SJSA1 (cell line): ENCODE measurements around the gene MAP3K5. TPM values are rescaled to one million over a fixed set of nuclear protein-coding genes. Genes with fewer than 3 reads are reported as not detected.

Experiments
- DNase-seq, 2 experiments: peaks; one replicate each; pipeline ENCODE4 v3.0.0-alpha.2; 2015 to 2020; ENCODE audit warnings: low spot score in 2 of 2, low read depth in 1 of 2
- H3K27ac ChIP-seq: fragments of 250-450 bp; sonication (Bioruptor Pico); 2 replicates; pipeline ENCODE4 v1.5.1; 2020; ENCODE audit warnings: mild to moderate bottlenecking, moderate library complexity
- H3K27me3 ChIP-seq: fragments of 250-450 bp; sonication (Bioruptor Pico); replicated peaks from 2 replicates; pipeline ENCODE4 v1.5.1; 2020; ENCODE audit warnings: mild to moderate bottlenecking, moderate library complexity
- H3K36me3 ChIP-seq: fragments of 250-450 bp; sonication (Bioruptor Pico); 2 replicates; pipeline ENCODE4 v1.5.1; 2020; ENCODE audit warnings: mild to moderate bottlenecking
- H3K4me1 ChIP-seq: fragments of 250-450 bp; sonication (Bioruptor Pico); replicated peaks from 2 replicates; pipeline ENCODE4 v1.6.1; 2021; ENCODE audit warnings: mild to moderate bottlenecking
- H3K4me3 ChIP-seq: fragments of 250-450 bp; sonication (Bioruptor Pico); 2 replicates; pipeline ENCODE4 v1.5.1; 2020; ENCODE audit warnings: mild to moderate bottlenecking
- H3K9me3 ChIP-seq: fragments of 250-450 bp; sonication (Bioruptor Pico); replicated peaks from 2 replicates; pipeline ENCODE4 v1.5.1; 2020; ENCODE audit warnings: mild to moderate bottlenecking
- total RNA-seq: library from RNA; depleted of rRNA; stranded (reverse); fragments of >200 nt; shearing (Covaris generic); gene quantifications from 2 replicates; pipeline ENCODE4 v1.2.3, GENCODE V29; 2014

The MAP3K5 gene
- total RNA-seq, 1 experiment from 2014 or later, result 10.7 TPM

DNA sequence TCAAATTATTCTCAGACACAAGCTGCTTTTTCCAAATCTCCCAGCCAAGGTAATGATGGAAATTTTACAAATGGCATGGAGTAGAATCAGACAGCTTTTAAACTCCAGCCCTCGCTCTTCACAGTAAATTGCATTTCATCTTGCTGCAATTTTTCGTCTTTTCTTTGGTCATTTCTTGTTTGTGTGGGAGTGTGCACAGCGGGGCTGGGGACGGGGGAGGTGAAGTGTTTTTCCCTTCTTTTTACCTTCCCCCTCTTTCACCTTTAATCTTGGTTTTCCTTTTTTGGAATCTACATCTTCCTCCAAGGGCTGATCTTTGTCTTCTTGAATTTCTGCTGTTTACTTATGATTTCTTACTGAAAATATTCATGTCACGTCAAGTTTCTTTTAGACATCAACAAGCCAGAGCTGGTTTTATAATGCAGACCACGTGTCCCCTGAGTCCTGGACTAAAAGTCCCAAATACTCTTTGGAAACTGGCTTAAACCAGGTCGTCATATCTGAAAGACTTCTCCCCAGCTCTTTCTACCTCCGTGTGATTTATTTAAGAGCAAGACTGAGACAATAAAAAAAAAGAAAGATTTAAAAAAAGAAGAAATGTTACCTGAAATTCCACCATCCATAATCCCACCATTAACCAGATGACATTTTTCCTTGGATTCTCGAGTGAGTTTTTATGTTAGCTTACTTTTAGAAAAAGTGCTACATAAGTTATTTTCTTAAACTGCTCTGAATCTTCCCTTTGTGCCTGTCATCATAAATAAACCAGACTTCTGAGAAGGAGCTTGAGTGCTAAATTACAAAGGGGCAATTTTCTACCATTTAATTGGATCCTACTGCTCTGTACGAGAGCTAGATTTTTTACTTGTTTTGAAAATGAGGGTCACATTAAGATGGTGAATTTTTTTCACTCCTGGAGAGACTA, 52.0 kb downstream of the MAP3K5 start:
- Histone ChIP-seq H3K4me3 (no peak overlapping the region), H3K36me3 (no peaks in the 10 kb centered on the region), H3K27ac (no peak overlapping the region), H3K9me3 (no peaks in the 10 kb centered on the region), H3K27me3 (no peaks in the 10 kb centered on the region), H3K4me1 (no peaks in the 10 kb centered on the region; the same call in 1 of the 2 replicates)
- no peak for DNase-seq

DNA sequence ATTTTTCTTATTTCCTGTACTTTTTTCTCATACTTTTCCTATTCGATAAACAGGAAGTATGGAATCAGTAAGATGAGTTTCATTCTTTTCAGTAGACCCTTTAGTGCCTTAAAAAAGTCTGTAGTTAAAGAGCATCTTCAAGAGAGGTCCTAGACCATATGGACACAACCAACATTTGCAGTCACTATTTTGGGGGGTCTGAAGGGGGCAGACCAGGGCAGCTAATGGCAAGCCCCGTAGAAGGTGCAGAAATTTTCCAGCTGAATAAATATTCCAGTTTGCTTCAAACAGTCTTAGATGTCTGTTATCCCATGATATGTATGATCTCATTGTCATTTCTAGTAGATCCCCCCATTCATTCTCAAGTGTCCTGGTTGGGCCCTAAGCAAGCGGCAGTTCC, 52.8 kb downstream of the MAP3K5 start:
- H3K4me3 ChIP-seq, result no peak overlapping the region
- no peaks in the 10 kb centered on the region for H3K27me3 ChIP-seq
- H3K27ac ChIP-seq, result no peak overlapping the region
- no peaks in the 10 kb centered on the region for H3K9me3 ChIP-seq
- H3K4me1 ChIP-seq, result no peaks in the 10 kb centered on the region; the same call in 1 of the 2 replicates
- H3K36me3 ChIP-seq, result no peaks in the 10 kb centered on the region
- DNase-seq, result no peak

DNA sequence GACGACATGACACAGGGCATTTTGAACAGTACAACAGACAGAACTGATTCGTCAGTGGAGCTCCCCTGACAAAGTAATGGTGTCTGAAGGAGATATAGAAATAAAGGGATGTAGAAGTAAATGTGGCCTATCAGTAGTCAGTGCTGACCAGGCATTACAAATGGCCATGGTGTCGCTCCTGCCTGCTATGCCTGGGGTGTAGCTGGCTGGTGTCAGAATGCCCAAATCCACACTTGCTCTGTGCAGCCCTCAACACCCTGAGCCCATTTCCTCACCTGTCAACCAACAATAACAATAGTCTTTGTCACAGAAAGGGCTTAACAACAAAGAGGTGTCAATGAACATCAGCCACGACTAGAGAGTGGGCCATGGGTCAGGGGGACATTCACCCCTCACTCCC, 53.2 kb downstream of the MAP3K5 start:
- no peak for DNase-seq
- Histone ChIP-seq H3K36me3 (no peaks in the 10 kb centered on the region), H3K4me3 (no peak overlapping the region), H3K9me3 (no peaks in the 10 kb centered on the region), H3K27ac (no peak overlapping the region), H3K4me1 (no peaks in the 10 kb centered on the region; the same call in 1 of the 2 replicates), H3K27me3 (no peaks in the 10 kb centered on the region)

DNA sequence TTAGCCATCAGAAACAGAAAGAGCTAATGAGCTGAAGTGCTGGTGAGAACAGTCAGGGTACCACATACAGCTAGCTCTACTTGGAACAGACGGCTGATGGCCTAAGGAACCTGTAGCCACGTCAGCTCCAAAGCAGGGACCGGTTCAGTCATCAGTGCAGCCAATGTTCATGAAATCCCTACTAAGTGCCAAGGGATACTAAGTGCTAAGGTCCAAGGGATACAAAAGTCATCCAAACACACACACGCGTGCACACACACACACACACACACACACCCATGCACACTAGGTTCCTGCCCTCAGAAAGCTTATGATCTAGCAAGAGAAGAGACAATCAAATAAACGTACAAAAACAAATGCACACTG, 53.6 kb downstream of the MAP3K5 start:
- DNase-seq, result no peak
- Histone ChIP-seq H3K36me3 (no peaks in the 10 kb centered on the region), H3K9me3 (no peaks in the 10 kb centered on the region), H3K4me1 (no peaks in the 10 kb centered on the region; the same call in 1 of the 2 replicates), H3K4me3 (no peak overlapping the region), H3K27me3 (no peaks in the 10 kb centered on the region), H3K27ac (no peak overlapping the region)

DNA sequence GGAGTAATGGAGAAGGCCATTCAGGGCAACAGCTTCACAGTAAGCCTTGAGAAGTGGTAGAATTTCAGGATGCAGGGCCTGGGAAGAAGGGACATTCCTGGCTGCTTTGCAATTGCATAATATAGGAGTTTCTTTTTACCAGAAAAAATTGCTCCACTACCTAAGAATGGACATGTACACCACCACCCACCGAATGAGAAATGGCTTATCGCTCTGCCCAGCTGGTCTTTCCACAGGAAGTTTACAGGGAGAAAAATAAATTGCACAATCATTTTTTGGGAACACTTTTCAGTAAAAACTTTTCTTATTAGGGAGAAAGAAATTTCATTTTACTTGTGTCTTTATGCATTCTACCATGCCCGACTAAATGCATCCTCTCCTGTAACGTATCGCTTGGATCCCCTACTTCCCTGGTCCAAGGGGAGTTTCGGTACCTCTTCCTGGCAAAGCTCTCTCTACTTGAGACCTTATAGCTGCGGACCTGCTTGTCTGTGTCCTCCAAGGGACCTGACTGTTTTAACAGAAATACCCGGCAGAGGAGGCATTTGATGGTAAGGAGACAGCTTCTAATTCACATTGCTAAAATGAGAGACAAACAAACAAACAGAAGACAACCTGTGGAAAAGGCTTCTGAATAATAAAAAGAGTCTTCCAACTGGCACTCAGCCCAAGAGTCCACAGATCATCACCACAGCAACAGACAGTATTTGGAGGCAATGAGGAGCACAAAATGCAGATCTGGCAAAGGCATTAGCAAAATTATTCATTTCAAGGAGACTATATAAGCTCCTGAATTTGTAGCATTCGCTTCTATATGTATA, 54.2 kb downstream of the MAP3K5 start:
- Histone ChIP-seq H3K4me3 (no peak overlapping the region), H3K9me3 (no peaks in the 10 kb centered on the region), H3K27me3 (no peaks in the 10 kb centered on the region), H3K36me3 (no peaks in the 10 kb centered on the region), H3K27ac (no peak overlapping the region), H3K4me1 (no peaks in the 10 kb centered on the region; the same call in 1 of the 2 replicates)
- DNase-seq, result no peak

DNA sequence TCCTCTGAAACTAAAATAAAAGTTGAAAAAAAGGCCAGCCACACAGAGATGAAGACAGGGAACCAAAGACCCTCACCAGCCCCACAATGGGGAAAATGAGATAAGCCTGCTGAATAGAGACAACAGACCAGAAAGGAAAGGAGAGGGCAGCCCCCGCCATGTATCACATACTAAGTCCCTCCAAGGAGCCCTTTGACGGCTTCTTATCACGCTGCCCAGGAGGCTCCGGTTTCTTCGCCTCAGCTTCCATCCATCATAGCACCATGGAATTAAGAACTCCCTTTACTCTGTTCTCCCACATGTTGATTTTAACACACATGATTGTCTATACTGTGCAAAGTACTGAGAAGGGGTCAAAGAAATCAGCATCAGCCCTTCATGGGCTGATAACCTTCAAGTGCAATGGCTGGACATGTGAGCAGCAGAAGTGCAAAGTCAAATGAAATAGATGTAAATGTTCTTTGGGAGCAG, 54.9 kb downstream of the MAP3K5 start:
- DNase-seq, result no peak
- no peaks in the 10 kb centered on the region for H3K27me3 ChIP-seq
- no peaks in the 10 kb centered on the region for H3K36me3 ChIP-seq
- no peak overlapping the region for H3K27ac ChIP-seq
- H3K4me1 ChIP-seq, result no peaks in the 10 kb centered on the region; the same call in 1 of the 2 replicates
- no peak overlapping the region for H3K4me3 ChIP-seq
- H3K9me3 ChIP-seq, result no peaks in the 10 kb centered on the region

DNA sequence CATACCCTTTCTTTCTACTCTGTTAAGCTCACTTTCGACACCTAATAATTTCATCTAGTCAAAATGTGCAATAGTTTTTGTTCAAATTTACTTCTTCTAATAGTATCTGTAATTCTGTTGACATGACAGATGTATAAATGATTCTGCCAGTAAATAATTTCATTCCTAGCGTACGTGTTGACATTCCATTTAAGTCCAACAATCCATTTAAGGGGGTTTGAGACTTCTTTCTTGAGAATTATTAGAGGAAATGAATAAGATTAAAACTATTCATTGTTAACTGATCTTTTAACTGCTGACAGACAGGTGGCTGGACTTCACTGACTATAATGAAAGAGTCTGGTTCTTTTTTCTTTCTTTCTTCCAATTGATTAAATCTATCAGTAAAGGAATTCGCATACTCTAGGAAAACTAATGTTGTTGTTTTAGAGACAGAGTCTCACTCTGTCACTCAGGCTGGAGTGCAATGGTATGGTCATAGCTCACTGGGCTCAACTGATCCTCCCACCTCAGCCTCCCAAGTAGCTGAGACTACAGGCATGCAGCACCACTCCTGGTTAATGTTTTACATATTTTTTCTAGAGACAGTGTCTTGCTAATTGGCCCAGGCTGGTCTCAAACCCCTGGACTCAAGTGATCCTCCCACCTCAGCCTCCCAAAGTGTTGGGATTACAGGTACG, 55.9 kb downstream of the MAP3K5 start:
- no peaks in the 10 kb centered on the region for H3K36me3 ChIP-seq
- no peak for DNase-seq

DNA sequence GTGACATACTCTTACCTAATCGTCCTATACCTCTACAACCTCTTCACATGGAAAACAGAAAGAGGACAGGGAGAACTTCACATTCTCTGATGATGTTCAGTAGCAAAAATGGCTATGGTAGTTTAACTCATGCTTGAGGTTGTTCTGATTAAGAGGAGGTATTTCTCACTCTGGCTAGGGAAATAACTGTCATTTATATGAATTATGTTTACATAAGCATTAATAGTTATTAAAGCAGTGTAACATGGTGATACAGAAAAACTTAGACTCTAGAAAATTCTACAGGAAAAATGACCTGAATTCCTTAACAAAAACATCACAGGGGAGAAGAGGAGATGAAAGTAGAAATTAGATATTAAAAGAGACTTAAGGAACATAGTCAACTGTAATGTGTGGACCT, 57.3 kb downstream of the MAP3K5 start:
- Histone ChIP-seq H3K27ac (no peak overlapping the region), H3K4me3 (no peak overlapping the region), H3K4me1 (no peaks in the 10 kb centered on the region; the same call in 1 of the 2 replicates), H3K9me3 (no peaks in the 10 kb centered on the region), H3K36me3 (no peaks in the 10 kb centered on the region), H3K27me3 (no peaks in the 10 kb centered on the region)
- no peak for DNase-seq

More for the DNA sequence above, 55.9 kb downstream of the MAP3K5 start:
- Histone ChIP-seq H3K4me3 (no peak overlapping the region), H3K9me3 (no peaks in the 10 kb centered on the region), H3K27me3 (no peaks in the 10 kb centered on the region), H3K4me1 (no peaks in the 10 kb centered on the region; the same call in 1 of the 2 replicates), H3K27ac (no peak overlapping the region)

DNA sequence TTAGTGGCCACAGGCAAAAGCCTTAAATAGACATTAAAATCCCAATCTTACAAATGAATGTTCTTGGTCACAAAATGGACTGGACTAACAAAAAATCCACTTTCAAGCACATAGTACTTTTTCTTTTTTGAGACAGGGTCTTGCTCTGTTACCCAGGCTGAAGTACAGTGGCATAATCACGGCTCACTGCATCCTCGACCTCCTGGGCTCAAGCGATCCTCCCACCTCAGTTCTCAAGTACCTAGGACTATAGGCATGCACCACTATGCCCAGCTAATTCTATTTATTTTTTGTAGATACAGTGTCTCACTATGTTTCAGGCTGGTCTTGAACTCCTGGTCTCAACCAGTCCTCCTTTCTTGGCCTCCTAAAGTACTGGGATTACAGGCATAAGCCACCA, 59.4 kb downstream of the MAP3K5 start:
- H3K4me1 ChIP-seq, result no peaks in the 10 kb centered on the region; the same call in 1 of the 2 replicates
- H3K27me3 ChIP-seq, result no peaks in the 10 kb centered on the region
- H3K4me3 ChIP-seq, result no peak overlapping the region
- H3K27ac ChIP-seq, result no peak overlapping the region
- no peaks in the 10 kb centered on the region for H3K9me3 ChIP-seq
- H3K36me3 ChIP-seq, result no peaks in the 10 kb centered on the region
- no peak for DNase-seq

DNA sequence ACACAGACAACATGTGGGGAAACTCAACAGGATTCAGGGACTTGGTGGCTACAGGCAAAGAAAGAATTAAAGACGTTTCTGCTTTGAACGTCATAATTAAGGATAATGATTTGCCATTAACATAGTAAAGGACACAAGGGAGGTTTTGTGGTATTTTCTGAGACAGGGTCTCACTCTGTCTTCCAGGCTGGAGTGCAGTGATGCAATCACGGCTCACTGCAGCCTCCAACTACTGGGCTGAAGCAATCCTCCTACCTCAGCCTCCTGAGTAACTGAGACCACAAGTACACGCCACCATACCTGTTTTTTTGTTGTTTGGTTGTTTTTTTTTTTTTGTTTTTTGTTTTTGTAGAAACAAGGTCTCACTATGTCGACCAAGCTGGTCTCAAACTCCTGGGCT, 62.4 kb downstream of the MAP3K5 start:
- no peaks in the 10 kb centered on the region for H3K4me1 ChIP-seq
- H3K27ac ChIP-seq, result no peak overlapping the region
- no peak for DNase-seq

DNA sequence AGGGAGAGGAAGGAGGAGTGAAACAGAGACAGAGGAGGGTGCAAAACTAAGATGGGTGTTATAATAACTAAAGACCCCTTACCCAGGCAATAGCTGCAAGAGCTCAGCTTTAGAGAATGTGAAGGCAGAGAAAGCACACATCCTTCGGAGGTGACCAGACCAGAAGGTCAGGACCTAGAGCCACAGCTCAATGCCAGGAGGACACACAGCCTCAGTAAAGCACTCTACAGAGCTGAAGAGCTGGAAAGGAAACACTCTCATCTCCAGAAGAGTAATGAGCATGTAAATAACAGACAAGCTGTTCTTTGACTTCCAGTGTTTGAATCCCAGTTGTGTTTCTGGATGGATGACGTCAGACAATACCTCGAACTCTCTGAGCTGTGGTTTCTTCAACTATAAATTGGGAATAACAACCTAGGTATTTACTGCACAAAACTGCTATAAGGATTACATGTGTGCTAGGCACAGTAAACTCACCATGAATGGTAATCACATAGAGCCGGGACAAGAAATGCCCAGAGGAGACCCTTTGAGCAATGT, 63.2 kb downstream of the MAP3K5 start:
- DNase-seq, result no peak
- no peaks in the 10 kb centered on the region for H3K27me3 ChIP-seq
- no peaks in the 10 kb centered on the region for H3K4me1 ChIP-seq
- no peaks in the 10 kb centered on the region for H3K36me3 ChIP-seq
- no peak overlapping the region for H3K4me3 ChIP-seq
- H3K9me3 ChIP-seq, result no peaks in the 10 kb centered on the region
- no peak overlapping the region for H3K27ac ChIP-seq

More for the DNA sequence above, 62.4 kb downstream of the MAP3K5 start:
- Histone ChIP-seq H3K9me3 (no peaks in the 10 kb centered on the region), H3K36me3 (no peaks in the 10 kb centered on the region), H3K4me3 (no peak overlapping the region), H3K27me3 (no peaks in the 10 kb centered on the region)

DNA sequence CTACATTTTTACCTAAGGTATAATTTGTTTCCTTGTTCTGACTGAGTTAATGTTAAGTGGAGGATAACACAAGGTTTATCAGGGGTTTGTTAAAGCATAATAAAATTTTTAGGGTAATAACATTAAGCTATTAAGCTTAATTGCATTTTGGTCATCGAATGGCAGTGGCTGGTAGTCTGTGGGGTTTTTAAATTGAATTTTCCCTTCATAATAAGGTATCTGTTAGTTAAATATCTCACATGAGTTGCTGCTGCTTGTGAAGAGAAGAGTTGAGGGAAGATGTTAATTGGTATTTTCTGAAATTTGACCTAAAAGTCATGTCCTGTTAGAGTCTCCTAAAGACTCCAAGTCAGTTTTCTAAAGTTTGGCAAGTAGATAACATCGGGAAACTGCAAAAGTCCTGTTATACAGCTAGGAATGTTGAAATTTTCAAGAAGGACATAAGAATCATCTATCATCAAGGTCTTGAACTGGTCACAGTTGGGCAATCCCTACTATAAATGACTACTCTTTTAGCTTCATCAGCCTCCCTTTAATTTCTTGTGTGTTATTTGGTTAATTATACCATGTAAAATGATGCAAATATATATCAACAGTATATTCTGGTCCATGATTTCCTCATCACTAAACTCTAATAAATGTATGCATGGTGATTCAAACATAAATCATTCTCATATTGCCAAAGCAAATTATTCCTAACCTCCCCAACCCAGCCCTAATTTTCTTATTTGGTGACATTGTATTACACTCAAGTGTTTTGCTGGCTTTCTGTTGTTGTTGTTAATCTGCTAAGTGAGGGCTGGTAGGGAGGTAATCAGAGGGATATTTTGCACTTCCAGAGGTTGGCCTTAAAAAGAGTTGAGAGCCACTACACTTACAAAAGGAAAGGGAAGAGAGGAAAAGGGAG, 64.0 kb downstream of the MAP3K5 start:
- no peak for DNase-seq
- Histone ChIP-seq H3K36me3 (no peaks in the 10 kb centered on the region), H3K9me3 (no peaks in the 10 kb centered on the region), H3K27me3 (no peaks in the 10 kb centered on the region), H3K27ac (no peak overlapping the region), H3K4me1 (no peaks in the 10 kb centered on the region), H3K4me3 (no peak overlapping the region)
